ENCODE measurements around the gene FSTL1.
A peak's percentile ranks its signal among the peaks of the same experiment; 100 is the strongest.

FSTL1 gene

GRCh38 chr3:120425572-120426250 lies 25.1 kb downstream of the FSTL1 start:
- no peak for TF ChIP-seq Cebpa-rat (IDR thresholded peaks at IDR 0.05)
- Histone ChIP-seq H3K9me3 (replicated peaks in 1 of 11) (no peaks in the 10 kb centered on the region), H3K27ac (no peak overlapping the region), H3K4me1 (peaks cover 0 to 9% (median 0%) of the 10 kb centered on the region in 10 experiments; a peak in 3 of 20 replicates), H3K4me3 (no peak overlapping the region), H3K36me3 (peaks cover 0 to 17% (median under 1%) of the 10 kb centered on the region in 11 experiments; a peak in 10 of 22 replicates), H3K27me3 (no peaks in the 10 kb centered on the region), H3K9ac (no peak overlapping the region), H3K4me2 (no peak overlapping the region), H4K20me1 (no peaks in the 10 kb centered on the region)

DNA sequence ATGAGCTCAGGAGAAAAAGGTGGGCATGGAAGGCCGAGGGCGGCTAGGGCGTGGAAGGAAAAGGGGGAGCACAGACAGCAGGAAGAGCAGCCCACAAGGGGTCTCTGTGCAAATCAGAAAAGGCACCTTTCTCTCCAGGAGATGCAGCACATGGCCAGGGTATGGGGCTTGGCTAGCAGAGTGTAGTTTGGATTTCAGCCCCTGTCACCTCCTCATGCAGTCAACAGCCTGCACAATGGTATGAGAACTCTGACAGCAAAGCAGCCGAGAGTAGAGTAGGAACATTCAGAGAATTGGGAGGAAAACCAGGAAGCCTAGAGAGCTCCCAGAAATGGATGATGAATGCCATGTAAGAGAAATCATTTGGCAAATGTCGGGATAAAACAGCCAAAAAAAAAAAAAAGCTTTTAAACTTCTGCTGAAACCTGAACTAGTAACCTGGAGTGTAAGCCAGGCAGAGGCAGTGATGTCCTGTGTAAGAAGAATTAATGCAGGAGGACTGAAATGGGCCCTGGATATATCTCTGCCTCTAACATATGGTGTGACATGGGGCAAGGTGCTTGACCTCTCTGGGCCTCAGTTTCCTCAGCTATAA lies 25.7 kb downstream of the FSTL1 start:
- H3K4me3 ChIP-seq: no peak overlapping the region
- peaks cover 0 to 9% (median 0%) of the 10 kb centered on the region in 10 experiments; a peak in 3 of 20 replicates for H3K4me1 ChIP-seq
- H3K36me3 ChIP-seq: peaks cover 0 to 11% (median 0%) of the 10 kb centered on the region in 11 experiments; a peak in 7 of 22 replicates
- H4K20me1 ChIP-seq: no peaks in the 10 kb centered on the region
- no peak overlapping the region; a peak in 1 of 22 replicates for H3K4me2 ChIP-seq
- no peak overlapping the region for H3K27ac ChIP-seq
- no peak overlapping the region for H3K9ac ChIP-seq
- no peak for TF ChIP-seq Cebpa-rat (IDR thresholded peaks at IDR 0.05)
- H3K9me3 ChIP-seq (replicated peaks in 1 of 11): no peaks in the 10 kb centered on the region
- no peaks in the 10 kb centered on the region for H3K27me3 ChIP-seq

- no peak overlapping the region for H3K9ac ChIP-seq
- no peaks in the 10 kb centered on the region for H3K27me3 ChIP-seq
- no peaks in the 10 kb centered on the region for H3K9me3 ChIP-seq (replicated peaks in 1 of 11)
- no peak overlapping the region for H3K27ac ChIP-seq
- H3K4me3 ChIP-seq: no peak overlapping the region
- peaks cover 0 to 9% (median 0%) of the 10 kb centered on the region in 10 experiments; a peak in 3 of 20 replicates for H3K4me1 ChIP-seq
- peaks cover 0 to 6% (median 0%) of the 10 kb centered on the region in 11 experiments; a peak in 5 of 22 replicates for H3K36me3 ChIP-seq
- no peaks in the 10 kb centered on the region for H4K20me1 ChIP-seq
- H3K4me2 ChIP-seq: no peak overlapping the region; a peak in 2 of 22 replicates
- no peak for TF ChIP-seq Cebpa-rat (IDR thresholded peaks at IDR 0.05)
Measured at GRCh38 chr3:120424506-120424905, 26.3 kb downstream of the FSTL1 start.

- Histone ChIP-seq H3K9ac (no peak overlapping the region), H3K4me1 (peaks cover 3 to 15% (median 8%) of the 10 kb centered on the region in 10 experiments; a peak in 13 of 20 replicates), H3K4me2 (no peak overlapping the region), H3K4me3 (no peak overlapping the region), H3K27me3 (no peaks in the 10 kb centered on the region), H3K9me3 (replicated peaks in 1 of 11) (no peaks in the 10 kb centered on the region), H3K27ac (no peak overlapping the region), H3K36me3 (peaks cover 0 to 6% (median 0%) of the 10 kb centered on the region in 11 experiments; a peak in 2 of 22 replicates), H4K20me1 (no peaks in the 10 kb centered on the region)
- TF ChIP-seq Cebpa-rat (IDR thresholded peaks at IDR 0.05): no peak
Measured at GRCh38 chr3:120423432-120423831, 27.4 kb downstream of the FSTL1 start.

DNA sequence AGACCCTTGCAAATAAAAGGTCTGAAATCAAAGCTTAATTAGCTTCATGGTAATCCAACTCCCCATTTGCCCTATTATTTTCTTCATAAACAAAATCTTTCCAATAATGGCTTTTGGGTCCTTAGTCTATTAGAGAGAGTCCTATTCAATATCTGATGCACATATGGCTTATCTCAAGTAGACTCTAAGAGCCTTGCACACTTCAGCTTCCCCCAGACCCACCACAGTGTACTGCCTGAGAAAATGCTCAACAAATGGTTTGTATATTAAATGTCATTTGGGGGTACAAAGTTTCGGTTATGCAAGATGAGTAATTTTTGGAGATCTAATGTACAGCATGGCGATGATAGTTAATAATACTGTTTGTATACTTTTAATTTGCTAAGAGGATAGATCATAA lies 28.9 kb downstream of the FSTL1 start:
- Histone ChIP-seq H3K4me3 (no peak overlapping the region), H3K4me2 (no peak overlapping the region), H3K36me3 (peaks cover 0 to 6% (median 0%) of the 10 kb centered on the region in 11 experiments; a peak in 1 of 22 replicates), H3K4me1 (peaks cover 13 to 27% (median 18%) of the 10 kb centered on the region in 10 experiments; a peak in 18 of 20 replicates), H3K9ac (no peak overlapping the region), H3K27ac (no peak overlapping the region), H3K27me3 (no peaks in the 10 kb centered on the region), H3K9me3 (replicated peaks in 1 of 11) (no peaks in the 10 kb centered on the region), H4K20me1 (no peaks in the 10 kb centered on the region)
- TF ChIP-seq Cebpa-rat (IDR thresholded peaks at IDR 0.05): no peak

DNA sequence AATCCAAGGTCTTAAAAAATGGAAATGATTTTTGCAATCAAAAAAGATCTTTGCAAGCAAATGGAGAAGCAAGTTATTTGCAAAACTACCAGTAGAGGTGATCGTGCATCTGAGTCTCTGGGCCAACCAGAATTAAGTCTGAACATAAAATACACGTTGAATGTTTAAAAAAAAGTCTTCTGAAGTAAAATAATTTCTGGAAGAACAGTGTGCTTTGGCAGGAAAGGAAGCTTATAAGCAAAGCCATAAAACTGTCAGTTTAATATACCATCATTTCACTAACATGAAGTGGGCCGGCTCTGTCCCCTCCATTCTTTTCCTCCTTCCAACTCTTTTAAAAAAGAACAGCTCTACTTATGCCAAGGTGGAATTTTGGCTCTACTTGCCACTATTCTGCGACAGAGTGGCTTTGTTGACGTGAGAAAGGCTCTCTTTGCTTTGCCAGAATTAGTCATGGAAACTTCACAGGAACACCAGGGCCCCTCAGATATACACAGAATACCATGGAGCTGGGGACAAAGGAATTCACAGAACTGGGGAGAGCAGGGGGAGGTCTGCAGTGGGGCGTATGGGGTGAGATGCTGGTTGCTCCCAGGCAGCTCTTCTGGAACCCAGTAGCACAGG lies 29.8 kb downstream of the FSTL1 start:
- Histone ChIP-seq H3K9ac (peak overlapping the region in 1 of 11 experiments; percentile 3; a peak in 1 of 22 replicates), H3K4me2 (no peak overlapping the region), H3K36me3 (peaks cover 0 to 6% (median 0%) of the 10 kb centered on the region in 11 experiments; a peak in 1 of 22 replicates), H4K20me1 (no peaks in the 10 kb centered on the region), H3K4me3 (no peak overlapping the region), H3K9me3 (replicated peaks in 1 of 11) (no peaks in the 10 kb centered on the region), H3K27me3 (no peaks in the 10 kb centered on the region), H3K27ac (no peak overlapping the region), H3K4me1 (peaks cover 16 to 30% (median 19%) of the 10 kb centered on the region in 10 experiments; a peak in 18 of 20 replicates)
- TF ChIP-seq Cebpa-rat (IDR thresholded peaks at IDR 0.05): no peak

DNA sequence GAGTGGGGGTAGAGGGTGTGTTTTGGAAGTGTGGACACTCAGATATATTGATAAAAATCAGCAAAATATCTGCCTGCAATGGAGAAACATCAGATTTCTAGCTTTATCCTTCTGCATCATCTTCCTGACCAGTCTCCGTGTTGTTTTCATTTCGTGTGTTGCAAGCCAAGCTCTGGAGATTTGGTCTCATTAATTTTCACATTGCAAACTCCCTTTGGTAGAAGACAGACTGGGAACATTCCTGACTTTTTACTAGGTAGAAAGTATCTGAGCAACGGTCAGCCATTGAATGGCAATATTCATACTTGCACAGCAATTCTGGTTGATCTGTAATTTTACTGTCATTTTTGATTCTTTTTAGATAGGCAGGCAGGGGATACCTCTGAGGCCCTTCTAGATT lies 30.4 kb downstream of the FSTL1 start:
- Histone ChIP-seq H3K36me3 (peaks cover 0 to 12% (median 0%) of the 10 kb centered on the region in 11 experiments; a peak in 5 of 22 replicates), H3K9ac (no peak overlapping the region), H3K27me3 (no peaks in the 10 kb centered on the region), H3K4me2 (no peak overlapping the region), H3K4me3 (no peak overlapping the region), H4K20me1 (no peaks in the 10 kb centered on the region), H3K9me3 (replicated peaks in 1 of 11) (no peaks in the 10 kb centered on the region), H3K4me1 (peaks cover 16 to 30% (median 19%) of the 10 kb centered on the region in 10 experiments; a peak in 18 of 20 replicates), H3K27ac (no peak overlapping the region)
- no peak for TF ChIP-seq Cebpa-rat (IDR thresholded peaks at IDR 0.05)

DNA sequence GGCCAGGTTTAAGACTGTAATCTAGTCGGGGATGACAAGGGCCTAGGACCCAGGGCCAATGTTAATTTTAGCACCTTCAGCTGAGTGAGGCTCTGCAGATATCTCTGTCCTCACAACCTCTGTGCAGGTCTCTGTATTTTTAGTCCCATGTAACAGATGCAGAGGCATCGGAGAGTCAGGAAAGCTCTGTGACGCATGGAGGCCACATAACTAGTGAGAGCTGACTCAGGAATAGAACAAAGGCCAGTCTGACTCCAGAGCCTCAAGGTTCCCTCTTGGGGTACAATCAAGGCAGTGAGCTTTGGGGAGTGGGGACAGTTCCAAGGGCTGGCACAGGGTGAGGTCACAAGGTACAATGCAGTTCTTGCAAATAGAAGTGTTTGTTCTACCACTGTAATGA lies 31.0 kb downstream of the FSTL1 start:
- no peaks in the 10 kb centered on the region for H3K27me3 ChIP-seq
- peaks cover 0 to 16% (median 0%) of the 10 kb centered on the region in 11 experiments; a peak in 5 of 22 replicates for H3K36me3 ChIP-seq
- no peaks in the 10 kb centered on the region for H3K9me3 ChIP-seq (replicated peaks in 1 of 11)
- H4K20me1 ChIP-seq: no peaks in the 10 kb centered on the region
- H3K4me2 ChIP-seq: no peak overlapping the region
- no peak overlapping the region for H3K4me3 ChIP-seq
- no peak overlapping the region for H3K9ac ChIP-seq
- H3K4me1 ChIP-seq: peaks cover 16 to 30% (median 19%) of the 10 kb centered on the region in 10 experiments; a peak in 18 of 20 replicates
- TF ChIP-seq Cebpa-rat (IDR thresholded peaks at IDR 0.05): no peak
- no peak overlapping the region for H3K27ac ChIP-seq

Measured in BLaER1 treated with 17β-estradiol and CSF1 and Interleukin-3, amounts not matched to agents 10 nM and 100 nM (cell line).